Measurements from ENCODE around the gene LINC00305.

Gene LINC00305

DNA sequence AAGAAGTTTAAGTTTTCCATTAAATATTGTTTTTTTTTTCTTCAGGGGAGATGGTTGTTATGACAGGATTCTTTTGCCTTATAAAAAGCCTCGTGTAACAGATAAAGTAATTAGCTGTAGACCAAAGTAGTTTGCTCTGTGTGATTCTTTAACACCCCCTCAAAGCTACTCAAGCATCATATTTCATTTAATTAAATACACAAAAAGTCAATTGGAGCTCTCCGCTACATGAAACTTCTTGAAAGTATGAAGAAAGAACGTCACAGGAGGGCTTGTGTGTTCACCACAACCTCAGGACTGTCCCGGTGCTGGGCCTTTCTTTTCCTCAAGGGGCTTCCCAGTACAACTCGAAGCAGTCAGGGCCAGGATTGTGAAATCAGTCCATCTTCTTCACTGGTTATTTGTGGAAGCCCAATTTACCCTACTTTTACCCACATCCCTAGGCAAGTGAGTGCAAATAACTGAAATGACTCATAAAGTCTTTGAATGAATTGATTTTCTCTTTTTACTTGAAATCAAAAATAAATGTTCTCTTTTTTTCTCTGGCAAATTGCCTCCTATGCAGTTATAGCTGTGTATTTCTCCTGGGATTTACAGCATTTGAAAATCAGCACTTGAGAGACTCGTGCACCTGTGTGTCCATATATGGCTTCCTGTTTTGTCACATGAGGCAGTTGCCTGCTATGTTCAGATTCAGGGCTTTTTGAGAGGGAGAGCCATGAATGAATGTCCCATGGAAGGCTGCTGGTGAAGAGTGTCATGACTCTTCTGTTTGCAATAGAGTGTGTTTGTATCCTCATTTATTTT, 48.6 kb downstream of the LINC00305 start:
- TF ChIP-seq, protein P1, sequence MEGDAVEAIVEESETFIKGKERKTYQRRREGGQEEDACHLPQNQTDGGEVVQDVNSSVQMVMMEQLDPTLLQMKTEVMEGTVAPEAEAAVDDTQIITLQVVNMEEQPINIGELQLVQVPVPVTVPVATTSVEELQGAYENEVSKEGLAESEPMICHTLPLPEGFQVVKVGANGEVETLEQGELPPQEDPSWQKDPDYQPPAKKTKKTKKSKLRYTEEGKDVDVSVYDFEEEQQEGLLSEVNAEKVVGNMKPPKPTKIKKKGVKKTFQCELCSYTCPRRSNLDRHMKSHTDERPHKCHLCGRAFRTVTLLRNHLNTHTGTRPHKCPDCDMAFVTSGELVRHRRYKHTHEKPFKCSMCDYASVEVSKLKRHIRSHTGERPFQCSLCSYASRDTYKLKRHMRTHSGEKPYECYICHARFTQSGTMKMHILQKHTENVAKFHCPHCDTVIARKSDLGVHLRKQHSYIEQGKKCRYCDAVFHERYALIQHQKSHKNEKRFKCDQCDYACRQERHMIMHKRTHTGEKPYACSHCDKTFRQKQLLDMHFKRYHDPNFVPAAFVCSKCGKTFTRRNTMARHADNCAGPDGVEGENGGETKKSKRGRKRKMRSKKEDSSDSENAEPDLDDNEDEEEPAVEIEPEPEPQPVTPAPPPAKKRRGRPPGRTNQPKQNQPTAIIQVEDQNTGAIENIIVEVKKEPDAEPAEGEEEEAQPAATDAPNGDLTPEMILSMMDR (IDR thresholded peaks at IDR 0.05; ENCODE audit: control insufficient read depth, extremely low read depth, insufficient read depth) = no peak
- no peak overlapping the region for H3K4me3 ChIP-seq (ENCODE audit: low read depth, low read length)
- DNase-seq (ENCODE audit: low read depth) = no peak

DNA sequence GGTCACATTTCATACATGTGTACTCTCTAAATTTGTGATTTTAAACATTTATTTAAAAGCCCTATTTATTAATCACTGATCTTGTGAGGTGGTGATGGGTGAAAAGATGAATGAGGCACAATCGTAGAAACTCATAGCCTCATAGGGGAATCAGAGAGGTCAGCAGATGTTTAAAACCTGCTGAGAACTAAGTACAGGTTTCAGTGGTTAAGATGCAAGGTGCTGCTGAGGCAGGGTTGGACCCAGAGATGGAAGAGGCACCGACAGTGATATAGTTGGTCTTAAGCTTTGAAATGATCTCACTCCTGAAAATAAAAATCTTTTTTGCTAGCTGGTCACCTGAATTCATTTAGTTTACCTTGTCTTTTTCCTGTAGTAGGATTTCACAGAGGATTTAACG, 49.6 kb downstream of the LINC00305 start:
- TF ChIP-seq, protein P1 (IDR thresholded peaks at IDR 0.05; ENCODE audit: control insufficient read depth, extremely low read depth, insufficient read depth) = no peak
- no peak for DNase-seq (ENCODE audit: low read depth)
- no peak overlapping the region for H3K4me3 ChIP-seq (ENCODE audit: low read depth, low read length)

DNA sequence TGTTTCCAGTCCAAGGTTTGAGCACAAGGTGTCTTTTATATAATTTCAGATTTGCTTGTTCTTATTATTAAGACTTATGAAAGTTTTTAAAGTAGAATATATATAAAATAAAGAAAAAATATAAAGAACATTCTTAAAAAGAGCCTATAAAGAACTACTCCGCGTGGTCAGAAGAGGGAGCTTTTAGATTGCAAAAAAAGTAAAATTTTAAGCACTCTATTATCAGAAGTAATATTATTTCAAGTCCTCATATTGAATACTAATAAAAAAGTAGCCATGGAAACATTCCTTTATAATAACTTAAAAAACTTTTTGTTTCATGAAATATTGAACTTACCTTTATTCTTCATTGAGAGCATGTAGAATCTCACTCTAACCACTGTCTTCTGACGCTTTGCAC, 51.4 kb downstream of the LINC00305 start:
- no peak for DNase-seq (ENCODE audit: low read depth)
- TF ChIP-seq, protein P1 (IDR thresholded peaks at IDR 0.05; ENCODE audit: control insufficient read depth, extremely low read depth, insufficient read depth) = peak; percentile 37
- no peak overlapping the region for H3K4me3 ChIP-seq (ENCODE audit: low read depth, low read length)

DNA sequence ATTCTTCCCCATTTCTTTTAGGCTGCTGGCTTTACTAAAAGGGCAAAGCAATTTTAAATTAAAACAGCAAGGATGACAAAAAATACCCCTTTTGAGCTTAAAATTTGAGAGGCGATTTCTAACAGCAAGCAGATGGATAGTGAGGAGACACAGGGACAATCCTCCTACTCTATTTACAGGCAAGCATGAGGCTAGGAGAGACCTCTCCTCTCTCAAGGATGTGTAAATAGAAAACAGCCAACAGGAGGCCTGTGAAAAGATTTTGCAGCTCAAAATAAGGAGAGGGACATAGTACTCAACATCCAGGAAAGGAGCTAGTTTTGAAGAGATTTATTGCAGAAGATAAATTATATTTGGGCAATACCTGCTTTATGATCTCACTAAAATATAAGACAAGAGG, 53.8 kb downstream of the LINC00305 start:
- no peak overlapping the region for H3K4me3 ChIP-seq (ENCODE audit: low read depth, low read length)
- TF ChIP-seq, protein P1 (IDR thresholded peaks at IDR 0.05; ENCODE audit: control insufficient read depth, extremely low read depth, insufficient read depth) = no peak

DNA sequence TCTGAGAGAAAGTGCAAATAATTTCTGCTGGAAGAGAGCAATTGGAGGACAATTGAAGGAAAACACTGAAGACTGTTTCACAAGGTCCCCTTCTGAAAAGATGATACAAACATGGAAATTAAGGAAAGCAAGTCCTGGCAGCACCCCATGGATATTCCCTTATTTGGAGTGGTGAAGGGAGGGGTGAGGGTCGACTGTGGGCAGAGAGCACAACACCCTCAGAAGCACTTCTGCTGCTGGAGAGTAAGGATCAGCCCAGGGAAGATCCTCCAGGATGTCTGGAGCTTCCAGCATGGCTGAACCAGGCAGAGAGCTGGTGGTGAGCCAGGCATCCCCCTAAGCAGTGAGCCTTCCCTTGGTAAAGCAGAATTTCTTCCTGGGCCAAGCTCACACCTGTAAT, 54.7 kb downstream of the LINC00305 start:
- H3K4me3 ChIP-seq (ENCODE audit: low read depth, low read length) = no peak overlapping the region
- DNase-seq (ENCODE audit: low read depth) = no peak
- TF ChIP-seq, protein P1 (IDR thresholded peaks at IDR 0.05; ENCODE audit: control insufficient read depth, extremely low read depth, insufficient read depth) = no peak

More for the DNA sequence above, 53.8 kb downstream of the LINC00305 start:
- no peak for DNase-seq (ENCODE audit: low read depth)

DNA sequence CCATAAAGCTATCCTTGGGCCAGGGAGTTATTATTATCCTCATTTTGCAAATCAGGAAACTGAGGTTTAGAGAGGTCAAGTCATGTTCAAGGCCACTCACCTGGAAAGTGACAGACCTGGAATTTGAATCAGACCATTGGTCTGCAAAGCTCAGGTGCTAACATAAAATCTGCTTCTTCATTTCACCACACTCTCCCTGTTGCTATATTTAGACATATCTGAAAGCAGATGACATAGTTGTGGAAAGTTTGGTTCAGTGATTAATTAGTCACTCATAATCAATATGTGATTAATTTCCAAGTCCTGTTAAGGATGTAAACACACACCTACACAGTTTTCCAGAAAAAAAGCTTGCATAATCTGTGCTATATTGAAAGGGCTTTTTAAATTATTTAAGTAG, 57.4 kb downstream of the LINC00305 start:
- H3K4me3 ChIP-seq (ENCODE audit: low read depth, low read length) = no peak overlapping the region
- TF ChIP-seq, protein P1 (IDR thresholded peaks at IDR 0.05; ENCODE audit: control insufficient read depth, extremely low read depth, insufficient read depth) = no peak
- no peak for DNase-seq (ENCODE audit: low read depth)

DNA sequence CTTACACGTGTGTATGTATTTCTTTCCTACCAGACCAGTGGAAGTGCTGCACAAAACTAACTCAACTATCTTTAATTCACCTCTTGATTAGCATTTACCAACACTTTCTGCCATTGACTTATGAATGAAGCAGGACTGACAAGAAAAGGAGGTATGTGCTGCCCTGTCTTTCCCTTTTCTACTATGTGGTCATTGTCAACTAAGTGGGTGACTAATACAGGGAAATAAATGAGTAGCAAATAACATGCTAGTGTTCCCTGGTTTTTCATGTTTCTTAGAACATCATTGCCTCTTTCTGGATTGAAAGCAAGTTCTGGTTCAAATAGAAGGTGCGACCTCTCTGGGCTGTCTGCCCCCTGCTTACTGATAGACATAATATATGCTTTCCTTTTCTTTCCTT, 58.0 kb downstream of the LINC00305 start:
- no peak overlapping the region for H3K4me3 ChIP-seq (ENCODE audit: low read depth, low read length)
- TF ChIP-seq, protein P1 (IDR thresholded peaks at IDR 0.05; ENCODE audit: control insufficient read depth, extremely low read depth, insufficient read depth) = no peak
- DNase-seq (ENCODE audit: low read depth) = no peak

Data from LNCaP clone FGC (cell line).